HCT116 (cell line): ENCODE measurements around the gene TEAD1. TPM values are rescaled to one million over a fixed set of nuclear protein-coding genes. Genes with fewer than 3 reads are reported as not detected.

ENCODE experiments used
- ATAC-seq: fragments of 200-7000 bp; cut with Tn5 transposase; 2 replicates; pipeline ENCODE4 v1.9.1; 2020; ENCODE audit warnings: mild to moderate bottlenecking, moderate library complexity
- BruUV-seq: library from RNA; stranded (reverse); fragments of 400-500 nt; replicated peaks from 2 replicates; lab custom pipeline; 2021; lab: Mats Ljungman, UMichigan
- CTCF ChIA-PET: fragments of 300-600 bp; sonication (Branson Sonifier 250); formaldehyde crosslinking; loops from one replicate; lab custom pipeline; 2021; ENCODE audit warnings: antibody characterized with exemption; lab: Charles Lee
- POLR2A ChIA-PET: fragments of 300-600, 350-600 bp; sonication (Branson Sonifier 250); formaldehyde crosslinking; loops from one replicate; lab custom pipeline; 2021; ENCODE audit warnings: antibody characterized with exemption; lab: Charles Lee
- RAD21 ChIA-PET, 2 experiments: fragments of 300-600 bp; sonication (Branson Sonifier 250); formaldehyde crosslinking; loops; one replicate each; lab custom pipeline; 2023; ENCODE audit warnings: low total read pairs in 2 of 2; ENCODE audit not compliant: uncharacterized antibody in 2 of 2, unreplicated experiment in 2 of 2, low non-redundant PET in 1 of 2; lab: Charles Lee
- DNase-seq: peaks from one replicate; pipeline ENCODE4 v3.0.0-alpha.2; 2010; ENCODE audit warnings: low read depth, low spot score
- H2AFZ ChIP-seq: fragments of 200-600 bp; shearing (Covaris generic), sonication (generic); 2 replicates; pipeline ENCODE4 v1.6.1; 2017; ENCODE audit warnings: low read depth, mixed run types, mixed read lengths, antibody characterized with exemption, low read length; ENCODE audit not compliant: poor library complexity, severe bottlenecking
- H3K27ac ChIP-seq: 2 replicates; pipeline ENCODE4 v1.5.1; 2012; ENCODE audit warnings: low read depth, low read length
- H3K27me3 ChIP-seq: fragments of 200-600 bp; sonication (generic); 2 replicates; pipeline ENCODE4 v1.6.1; 2016; ENCODE audit warnings: mixed run types, low read length, mixed read lengths; ENCODE audit not compliant: insufficient read depth
- H3K36me3 ChIP-seq, 2 experiments: fragments of 200-500 bp in 1 of 2; fragments of 200-600 bp in 1 of 2; sonication (Bioruptor generic) in 1 of 2; sonication (generic) in 1 of 2; 2 replicates each; pipeline versions ENCODE4 v1.5.1 to v1.6.1; 2014 to 2016; ENCODE audit warnings: low read length in 2 of 2, inconsistent platforms in 1 of 2, mixed read lengths in 1 of 2, mixed run types in 1 of 2; ENCODE audit not compliant: insufficient read depth in 2 of 2, control insufficient read depth in 1 of 2
- H3K4me1 ChIP-seq, 2 experiments: fragments of 200-600 bp in 1 of 2; sonication (generic) in 1 of 2; 2 replicates each; pipeline versions ENCODE4 v1.5.1 to v1.6.1; 2012 to 2017; ENCODE audit warnings: low read length in 2 of 2, inconsistent platforms in 1 of 2, mild to moderate bottlenecking in 1 of 2, mixed read lengths in 1 of 2, mixed run types in 1 of 2, moderate library complexity in 1 of 2; ENCODE audit not compliant: insufficient read depth in 2 of 2, control insufficient read depth in 1 of 2
- H3K4me2 ChIP-seq: fragments of 200-600 bp; sonication (generic); 2 replicates; pipeline ENCODE4 v1.6.1; 2017; ENCODE audit warnings: mixed run types, low read length, mixed read lengths
- H3K4me3 ChIP-seq, 2 experiments: fragments of 200-600 bp in 1 of 2; sonication (generic) in 1 of 2; replicated peaks in 1 of 2; 2 replicates each; pipeline ENCODE4 v1.5.1; 2011 to 2016; ENCODE audit warnings: low read length in 2 of 2, control low read depth in 1 of 2, low read depth in 1 of 2, mild to moderate bottlenecking in 1 of 2, mixed read lengths in 1 of 2, mixed run types in 1 of 2
- H3K79me2 ChIP-seq: fragments of 200-600 bp; sonication (generic); 2 replicates; pipeline ENCODE4 v1.6.1; 2017; ENCODE audit warnings: mild to moderate bottlenecking, mixed run types, low read length, moderate library complexity, mixed read lengths; ENCODE audit not compliant: insufficient read depth
- H3K9ac ChIP-seq: fragments of 200-600 bp; sonication (generic); 2 replicates; pipeline ENCODE4 v1.6.1; 2016; ENCODE audit warnings: low read length, mixed read lengths
- H3K9me2 ChIP-seq: fragments of 200-600 bp; sonication (generic), shearing (Covaris generic); 2 replicates; pipeline ENCODE4 v1.6.1; 2017; ENCODE audit warnings: mixed run types, mild to moderate bottlenecking, moderate library complexity; ENCODE audit not compliant: insufficient read depth
- H3K9me3 ChIP-seq, 2 experiments: fragments of 200-500 bp in 1 of 2; fragments of 200-600 bp in 1 of 2; sonication (Bioruptor generic) in 1 of 2; sonication (generic) in 1 of 2; 2 replicates each; pipeline ENCODE4 v1.6.1; 2014 to 2017; ENCODE audit warnings: low read length in 2 of 2, mixed read lengths in 2 of 2, inconsistent platforms in 1 of 2, low read depth in 1 of 2, mild to moderate bottlenecking in 1 of 2, mixed run types in 1 of 2, moderate library complexity in 1 of 2; ENCODE audit not compliant: control insufficient read depth in 1 of 2, insufficient read depth in 1 of 2
- H4K20me1 ChIP-seq: fragments of 200-600 bp; sonication (generic), shearing (Covaris generic); 2 replicates; pipeline ENCODE4 v1.6.1; 2017; ENCODE audit warnings: mixed run types, mild to moderate bottlenecking, moderate library complexity; ENCODE audit not compliant: insufficient read depth
- ATF3 ChIP-seq: IDR thresholded peaks from 2 replicates; pipeline ENCODE4 v1.6.1; 2012
- CBX3 ChIP-seq: IDR thresholded peaks from 2 replicates; pipeline ENCODE4 v1.6.1; 2012; ENCODE audit warnings: low read depth
- CEBPB ChIP-seq: IDR thresholded peaks from 2 replicates; pipeline ENCODE4 v1.6.1; 2012; ENCODE audit warnings: low read depth
- EGR1 ChIP-seq: IDR thresholded peaks from 2 replicates; pipeline ENCODE4 v1.6.1; 2012; ENCODE audit warnings: low read depth
- EZH2 ChIP-seq: fragments of 200-600 bp; sonication (generic); IDR thresholded peaks from 2 replicates; pipeline ENCODE4 v1.6.1; 2017; ENCODE audit warnings: antibody characterized with exemption, mixed run types
- EZH2phosphoT487 ChIP-seq: fragments of 200-600 bp; IDR thresholded peaks from 2 replicates; pipeline ENCODE4 v1.6.1; 2018; ENCODE audit warnings: antibody characterized with exemption, borderline replicate concordance
- FOSL1 ChIP-seq: IDR thresholded peaks from 2 replicates; pipeline ENCODE4 v1.6.1; 2012; ENCODE audit warnings: low read depth
- MAX ChIP-seq: IDR thresholded peaks from 2 replicates; pipeline ENCODE4 v1.6.1; 2012
- POLR2A ChIP-seq: IDR thresholded peaks from 2 replicates; pipeline ENCODE4 v1.7.0; 2011; ENCODE audit warnings: borderline replicate concordance; ENCODE audit not compliant: insufficient read depth, insufficient read length; ENCODE audit errors: extremely low read depth
- RAD21 ChIP-seq: IDR thresholded peaks from 2 replicates; pipeline ENCODE4 v1.6.1; 2012; ENCODE audit warnings: low read depth, mild to moderate bottlenecking
- REST ChIP-seq: IDR thresholded peaks from 2 replicates; pipeline ENCODE4 v1.6.1; 2012; ENCODE audit warnings: low read depth
- SIN3A ChIP-seq: IDR thresholded peaks from 2 replicates; pipeline ENCODE4 v1.6.1; 2012; ENCODE audit warnings: low read depth
- SP1 ChIP-seq: IDR thresholded peaks from 2 replicates; pipeline ENCODE4 v1.6.1; 2012; ENCODE audit warnings: low read depth
- SRF ChIP-seq: IDR thresholded peaks from 2 replicates; pipeline ENCODE4 v1.6.1; 2012; ENCODE audit warnings: low read depth
- TCF7L2 ChIP-seq: IDR thresholded peaks from 2 replicates; pipeline ENCODE4 v1.7.0; 2011; ENCODE audit warnings: borderline replicate concordance, inconsistent platforms; ENCODE audit not compliant: insufficient read depth, insufficient read length; ENCODE audit errors: extremely low read depth
- YY1 ChIP-seq: IDR thresholded peaks from 2 replicates; pipeline ENCODE4 v1.6.1; 2011; ENCODE audit warnings: low read length, low read depth, moderate library complexity, mild to moderate bottlenecking; ENCODE audit not compliant: insufficient replicate concordance; ENCODE audit errors: extremely low read depth
- ZBTB33 ChIP-seq: IDR thresholded peaks from 2 replicates; pipeline ENCODE4 v1.6.1; 2011; ENCODE audit warnings: mild to moderate bottlenecking, low read length, moderate library complexity; ENCODE audit not compliant: insufficient replicate concordance; ENCODE audit errors: extremely low read depth
- ZFX ChIP-seq: fragments of 450-650 bp; IDR thresholded peaks from 2 replicates; pipeline ENCODE4 v1.6.1; 2017
- ZNF274 ChIP-seq: fragments of 200-500 bp; sonication (Bioruptor generic); IDR thresholded peaks from 2 replicates; pipeline ENCODE4 v1.6.1; 2014; ENCODE audit warnings: mild to moderate bottlenecking, low read depth, low read length, inconsistent platforms
- intact Hi-C: fragments of 100-400 bp; cut with micrococcal nuclease; formaldehyde crosslinking; loops from 2 replicates; pipeline ENCODE4 v1.10.0; 2022
- total RNA-seq: library from RNA; stranded (reverse); gene quantifications from one replicate; pipeline ENCODE4 v1.2.1, GENCODE V29; 2021; ENCODE audit not compliant: unreplicated experiment

Gene TEAD1
- total RNA-seq, 1 experiment from 2014 or later: 103 TPM

GRCh38 chr11:12754582-12755234, 80.5 kb downstream of the TEAD1 start (continued):
- TF ChIP-seq ZBTB33 (no peak), RAD21 (no peak)
- TF ChIP-seq, all 23 proteins: peak for 0

GRCh38 chr11:12755510-12756453, 81.6 kb downstream of the TEAD1 start:
- CTCF ChIA-PET: no interaction called here
- POLR2A ChIA-PET: no interaction called here
- H4K20me1 ChIP-seq: peaks cover 5% of the 10 kb centered on the region; the same call in 1 of the 2 replicates
- TF ChIP-seq YY1 (no peak), ZFX (no peak), EZH2 (no peak), CBX3 (no peak), RAD21 (no peak), SIN3A (no peak), ATF3 (no peak), MAX (no peak), EGR1 (no peak), POLR2A (no peak), FOSL1 (no peak), CEBPB (no peak), SP1 (no peak), REST (no peak), EZH2phosphoT487 (no peak), TCF7L2 (no peak), ZNF274 (no peak), SRF (no peak)

More at GRCh38 chr11:12755510-12756453, 81.6 kb downstream of the TEAD1 start:
- intact Hi-C loops: loop anchor here (10.0 kb wide), 1 partner anchor 151 kb away; no protein-coding TSS in a partner anchor
- no peak for DNase-seq
- H3K9me3 ChIP-seq: no peaks in the 10 kb centered on the region
- H3K4me3 ChIP-seq: no peak overlapping the region
- H3K9ac ChIP-seq: no peak overlapping the region
- ATAC-seq: no peak
- H3K4me2 ChIP-seq: no peak overlapping the region
- peaks cover 78% of the 10 kb centered on the region for H3K79me2 ChIP-seq
- BruUV-seq: no TSS peak
- H3K9me2 ChIP-seq: no peaks in the 10 kb centered on the region
- H3K36me3 ChIP-seq: no peaks in the 10 kb centered on the region
- peaks cover 45 to 48% of the 10 kb centered on the region in 2 experiments for H3K4me1 ChIP-seq
- RAD21 ChIA-PET: no interaction called here
- no peaks in the 10 kb centered on the region for H3K27me3 ChIP-seq
- no peak overlapping the region for H3K27ac ChIP-seq
- H2AFZ ChIP-seq: no peak overlapping the region
